RWPE2 (cell line): ENCODE measurements around the gene GCAT.
A peak's percentile ranks its signal among the peaks of the same experiment; 100 is the strongest.

Experiments used
- ATAC-seq: fragments of 200-7000 bp; cut with Tn5 transposase; 3 replicates; pipeline ENCODE4 v1.9.1; 2021; ENCODE audit warnings: low read depth
- DNase-seq: peaks from one replicate; pipeline ENCODE4 v3.0.0-alpha.2; 2020; ENCODE audit warnings: low spot score
- H3K27ac ChIP-seq: fragments of 450-650 bp; 2 replicates; pipeline ENCODE4 v1.5.1; 2017; ENCODE audit warnings: mild to moderate bottlenecking; ENCODE audit not compliant: poor library complexity, severe bottlenecking
- H3K27me3 ChIP-seq: fragments of 250-450 bp; sonication (Bioruptor Pico); 2 replicates; pipeline ENCODE4 v1.5.1; 2021; ENCODE audit warnings: mild to moderate bottlenecking, moderate library complexity; ENCODE audit not compliant: insufficient read depth, poor library complexity, severe bottlenecking
- H3K36me3 ChIP-seq: fragments of 250-450 bp; sonication (Bioruptor Pico); 2 replicates; pipeline ENCODE4 v1.5.1; 2020; ENCODE audit warnings: low read depth, mild to moderate bottlenecking, moderate library complexity
- H3K4me1 ChIP-seq: fragments of 250-450 bp; sonication (Bioruptor Pico); 2 replicates; pipeline ENCODE4 v1.5.1; 2021; ENCODE audit warnings: mild to moderate bottlenecking, moderate library complexity; ENCODE audit not compliant: insufficient read depth, poor library complexity, severe bottlenecking
- H3K4me3 ChIP-seq: fragments of 250-450 bp; sonication (Bioruptor Pico); 2 replicates; pipeline ENCODE4 v1.5.1; 2021; ENCODE audit warnings: mild to moderate bottlenecking, moderate library complexity; ENCODE audit not compliant: severe bottlenecking
- H3K9me3 ChIP-seq: fragments of 250-450 bp; sonication (Bioruptor Pico); 2 replicates; pipeline ENCODE4 v1.5.1; 2021; ENCODE audit warnings: mild to moderate bottlenecking, moderate library complexity; ENCODE audit not compliant: severe bottlenecking
- TF ChIP-seq, protein P1 (sequence below): fragments of 450-650 bp; IDR thresholded peaks from one replicate; pipeline ENCODE4 v1.5.1; 2017; ENCODE audit warnings: mild to moderate bottlenecking, moderate library complexity; ENCODE audit not compliant: poor library complexity, severe bottlenecking

Gene GCAT

DNA sequence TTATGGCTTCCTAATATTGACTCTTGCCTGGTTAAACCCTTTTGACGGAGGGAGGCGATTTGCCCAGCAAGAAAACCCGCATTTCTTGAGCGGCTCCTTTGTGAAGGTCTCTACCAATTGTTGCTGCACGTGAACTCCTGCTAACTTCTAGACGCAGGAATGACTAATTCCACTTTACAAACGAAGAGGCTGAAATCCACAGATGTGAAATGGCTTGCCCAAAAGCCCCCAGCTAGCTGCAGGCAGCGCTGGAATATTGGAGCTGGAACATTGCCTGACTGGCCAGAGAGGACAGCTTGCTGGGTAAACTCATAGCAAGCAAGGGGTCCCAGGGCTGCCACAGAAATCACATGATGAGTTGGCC, 542 bp downstream of the GCAT start:
- Histone ChIP-seq H3K4me3 (peak overlapping the region; percentile 56), H3K4me1 (no peaks in the 10 kb centered on the region), H3K27ac (peak overlapping the region; percentile 52), H3K27me3 (no peaks in the 10 kb centered on the region), H3K36me3 (no peaks in the 10 kb centered on the region; the same call in 1 of the 2 replicates), H3K9me3 (no peaks in the 10 kb centered on the region)
- TF ChIP-seq, protein P1, sequence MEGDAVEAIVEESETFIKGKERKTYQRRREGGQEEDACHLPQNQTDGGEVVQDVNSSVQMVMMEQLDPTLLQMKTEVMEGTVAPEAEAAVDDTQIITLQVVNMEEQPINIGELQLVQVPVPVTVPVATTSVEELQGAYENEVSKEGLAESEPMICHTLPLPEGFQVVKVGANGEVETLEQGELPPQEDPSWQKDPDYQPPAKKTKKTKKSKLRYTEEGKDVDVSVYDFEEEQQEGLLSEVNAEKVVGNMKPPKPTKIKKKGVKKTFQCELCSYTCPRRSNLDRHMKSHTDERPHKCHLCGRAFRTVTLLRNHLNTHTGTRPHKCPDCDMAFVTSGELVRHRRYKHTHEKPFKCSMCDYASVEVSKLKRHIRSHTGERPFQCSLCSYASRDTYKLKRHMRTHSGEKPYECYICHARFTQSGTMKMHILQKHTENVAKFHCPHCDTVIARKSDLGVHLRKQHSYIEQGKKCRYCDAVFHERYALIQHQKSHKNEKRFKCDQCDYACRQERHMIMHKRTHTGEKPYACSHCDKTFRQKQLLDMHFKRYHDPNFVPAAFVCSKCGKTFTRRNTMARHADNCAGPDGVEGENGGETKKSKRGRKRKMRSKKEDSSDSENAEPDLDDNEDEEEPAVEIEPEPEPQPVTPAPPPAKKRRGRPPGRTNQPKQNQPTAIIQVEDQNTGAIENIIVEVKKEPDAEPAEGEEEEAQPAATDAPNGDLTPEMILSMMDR: no peak
- no peak for DNase-seq
- no peak for ATAC-seq

DNA sequence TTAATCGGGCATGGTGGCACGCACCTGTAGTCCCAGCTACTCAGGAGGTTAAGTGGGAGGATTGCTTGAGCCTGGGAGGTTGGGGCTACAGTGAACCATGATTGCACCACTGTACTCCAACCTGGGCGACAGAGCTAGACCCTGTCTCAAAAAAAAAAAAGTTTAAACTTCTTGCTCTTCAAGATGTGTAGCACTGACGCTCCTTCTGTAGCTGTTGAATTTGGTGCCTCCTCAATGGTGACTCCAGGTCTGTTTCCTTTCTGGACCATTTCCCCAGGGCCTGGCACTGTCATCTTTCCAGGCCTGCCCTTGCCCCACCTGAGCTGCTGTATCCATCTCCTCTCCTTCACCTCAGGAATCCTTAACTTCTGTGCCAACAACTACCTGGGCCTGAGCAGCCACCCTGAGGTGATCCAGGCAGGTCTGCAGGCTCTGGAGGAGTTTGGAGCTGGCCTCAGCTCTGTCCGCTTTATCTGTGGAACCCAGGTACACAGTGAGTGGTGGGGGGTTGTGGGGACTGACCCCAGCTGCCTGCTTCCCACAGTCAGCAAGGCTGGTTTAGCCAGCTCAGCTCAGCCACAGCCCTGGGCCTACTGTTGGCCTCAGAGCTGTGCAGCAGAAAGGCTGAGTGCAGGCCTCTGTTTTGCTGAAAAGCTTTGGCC, 2.1 kb downstream of the GCAT start:
- TF ChIP-seq, protein P1: no peak
- no peak for ATAC-seq
- no peaks in the 10 kb centered on the region; the same call in 1 of the 2 replicates for H3K36me3 ChIP-seq
- no peak for DNase-seq
- H3K4me1 ChIP-seq: no peaks in the 10 kb centered on the region
- no peak overlapping the region for H3K4me3 ChIP-seq
- no peaks in the 10 kb centered on the region for H3K9me3 ChIP-seq
- no peak overlapping the region for H3K27ac ChIP-seq
- H3K27me3 ChIP-seq: no peaks in the 10 kb centered on the region

DNA sequence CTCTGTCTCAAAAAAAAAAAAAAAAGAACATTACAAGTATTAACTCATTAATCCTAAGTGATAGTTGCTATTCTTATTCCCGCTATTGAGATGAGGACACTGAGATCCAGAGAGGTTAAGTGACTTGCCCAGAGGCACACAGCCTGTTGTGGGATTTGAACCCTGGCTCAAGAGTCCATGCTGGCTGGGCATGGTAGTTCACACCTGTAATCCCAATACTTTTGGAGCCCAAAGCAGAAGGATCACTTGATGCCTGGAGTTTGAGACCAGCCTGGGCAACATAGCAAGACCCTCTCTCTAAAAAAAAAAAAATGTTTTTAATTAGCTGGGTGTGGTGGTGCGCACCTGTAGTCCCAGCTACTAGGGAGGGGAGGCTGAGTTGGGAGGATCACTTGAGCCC, 4.1 kb downstream of the GCAT start:
- DNase-seq (no peak), ATAC-seq (no peak)
- H3K27me3 ChIP-seq: no peaks in the 10 kb centered on the region
- no peak overlapping the region for H3K27ac ChIP-seq
- TF ChIP-seq, protein P1: no peak
- H3K9me3 ChIP-seq: no peaks in the 10 kb centered on the region
- H3K36me3 ChIP-seq: no peaks in the 10 kb centered on the region
- no peak overlapping the region for H3K4me3 ChIP-seq
- no peaks in the 10 kb centered on the region for H3K4me1 ChIP-seq

DNA sequence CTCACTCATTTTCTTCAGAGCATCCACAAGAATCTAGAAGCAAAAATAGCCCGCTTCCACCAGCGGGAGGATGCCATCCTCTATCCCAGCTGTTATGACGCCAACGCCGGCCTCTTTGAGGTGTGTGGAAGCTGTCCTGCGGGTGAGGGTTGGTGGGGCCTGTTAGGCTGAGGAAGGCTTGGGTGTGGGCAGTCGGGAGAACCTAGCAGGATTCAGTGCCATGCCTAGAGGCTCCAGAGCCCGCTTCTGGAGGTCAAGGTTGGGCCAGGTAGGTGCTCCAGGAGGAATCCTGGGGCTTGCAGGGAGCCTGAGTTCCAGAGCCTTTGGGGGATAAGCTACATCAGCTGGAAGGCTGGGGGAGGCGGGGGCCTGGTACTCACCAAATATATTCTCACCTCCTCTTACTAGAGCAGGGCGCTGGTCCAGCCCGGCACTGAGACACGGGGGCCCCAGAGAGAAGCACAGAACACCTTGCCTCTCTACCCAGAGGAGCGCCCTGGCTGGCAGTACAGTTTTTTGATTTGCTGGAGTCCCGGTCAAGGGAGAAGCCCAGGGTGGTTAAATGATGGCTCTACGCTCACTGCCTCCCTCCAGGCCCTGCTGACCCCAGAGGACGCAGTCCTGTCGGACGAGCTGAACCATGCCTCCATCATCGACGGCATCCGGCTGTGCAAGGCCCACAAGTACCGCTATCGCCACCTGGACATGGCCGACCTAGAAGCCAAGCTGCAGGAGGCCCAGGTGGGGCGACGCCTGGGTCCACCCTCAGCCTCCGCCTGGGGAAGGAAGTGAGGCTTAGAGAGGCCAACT, 5.3 kb downstream of the GCAT start:
- H3K9me3 ChIP-seq: no peaks in the 10 kb centered on the region

More for the DNA sequence above, 5.3 kb downstream of the GCAT start:
- H3K4me1 ChIP-seq: no peaks in the 10 kb centered on the region
- H3K27ac ChIP-seq: no peak overlapping the region
- H3K36me3 ChIP-seq: no peaks in the 10 kb centered on the region
- no peaks in the 10 kb centered on the region for H3K27me3 ChIP-seq
- H3K4me3 ChIP-seq: no peak overlapping the region
- TF ChIP-seq, protein P1: no peak
- ATAC-seq (no peak), DNase-seq (no peak)
